GM11168 (cell line): ENCODE measurements around the gene TBK1.
"Not testable (repeated sequence)": the region's sequence is repeated elsewhere in the genome, so short reads cannot be mapped to it uniquely, and the experiment has no call there.

Experiments
- in situ Hi-C: fragments of 300-500 bp; cut with MboI; formaldehyde crosslinking; loops from one replicate; pipeline ENCODE4 v1.12.0; 2022; ENCODE audit warnings: low sequenced_read_pairs; ENCODE audit not compliant: unreplicated experiment

Gene TBK1

GRCh38 chr12:64493513-64493912, 41.6 kb downstream of the TBK1 start:
- in situ Hi-C loops: no loop called here

- in situ Hi-C loops: no loop called here
These were observed 43.2 kb downstream of the TBK1 start for GRCh38 chr12:64494998-64495729.

- in situ Hi-C loops: no loop called here
These were observed 45.0 kb downstream of the TBK1 start for GRCh38 chr12:64496839-64497400.

GRCh38 chr12:64497484-64497883, 45.6 kb downstream of the TBK1 start:
- in situ Hi-C loops: no loop called here

- in situ Hi-C loops: no loop called here
These were observed 46.0 kb downstream of the TBK1 start for GRCh38 chr12:64497903-64498302.

GRCh38 chr12:64500394-64500793, 48.5 kb downstream of the TBK1 start:
- in situ Hi-C loops: no loop called here

- in situ Hi-C loops: no loop called here
These were observed 49.6 kb downstream of the TBK1 start for GRCh38 chr12:64501486-64501885.

GRCh38 chr12:64506955-64507354, 55.0 kb downstream of the TBK1 start:
- in situ Hi-C loops: no loop called here

GRCh38 chr12:64510667-64511066, 58.7 kb downstream of the TBK1 start:
- in situ Hi-C loops: no loop called here

- in situ Hi-C loops: no loop called here
These were observed 66.5 kb downstream of the TBK1 start for GRCh38 chr12:64518396-64518795.

GRCh38 chr12:64521833-64522232, 69.9 kb downstream of the TBK1 start:
- in situ Hi-C loops: no loop called here

- in situ Hi-C loops: no loop called here
These were observed 70.4 kb downstream of the TBK1 start for GRCh38 chr12:64522316-64522715.

- in situ Hi-C loops: no loop called here
These were observed 70.9 kb downstream of the TBK1 start for GRCh38 chr12:64522807-64523206.

GRCh38 chr12:64523565-64524444, 71.9 kb downstream of the TBK1 start:
- in situ Hi-C loops: not testable (repeated sequence)

- in situ Hi-C loops: no loop called here
These were observed 73.7 kb downstream of the TBK1 start for GRCh38 chr12:64525461-64526160.

GRCh38 chr12:64526859-64527258, 74.9 kb downstream of the TBK1 start:
- in situ Hi-C loops: no loop called here

GRCh38 chr12:64528616-64529015, 76.7 kb downstream of the TBK1 start:
- in situ Hi-C loops: no loop called here

- in situ Hi-C loops: no loop called here
These were observed 78.6 kb downstream of the TBK1 start for GRCh38 chr12:64530566-64530965.

- in situ Hi-C loops: no loop called here
These were observed 79.9 kb downstream of the TBK1 start for GRCh38 chr12:64531665-64532334.

- in situ Hi-C loops: no loop called here
These were observed 80.9 kb downstream of the TBK1 start for GRCh38 chr12:64532734-64533351.
